GM21723 (cell line): ENCODE measurements around the gene DGKD.

Source experiments
- ATAC-seq: cut with Tn5 transposase; IDR thresholded peaks from one replicate; pipeline ENCODE4 v1.9.1; 2021; ENCODE audit warnings: mild to moderate bottlenecking, moderate library complexity; ENCODE audit not compliant: unreplicated experiment

Gene DGKD

GRCh38 chr2:233487748-233488345 lies 133.6 kb downstream of the DGKD start:
- no peak for ATAC-seq

GRCh38 chr2:233489143-233489542 lies 134.8 kb downstream of the DGKD start:
- no peak for ATAC-seq

DNA sequence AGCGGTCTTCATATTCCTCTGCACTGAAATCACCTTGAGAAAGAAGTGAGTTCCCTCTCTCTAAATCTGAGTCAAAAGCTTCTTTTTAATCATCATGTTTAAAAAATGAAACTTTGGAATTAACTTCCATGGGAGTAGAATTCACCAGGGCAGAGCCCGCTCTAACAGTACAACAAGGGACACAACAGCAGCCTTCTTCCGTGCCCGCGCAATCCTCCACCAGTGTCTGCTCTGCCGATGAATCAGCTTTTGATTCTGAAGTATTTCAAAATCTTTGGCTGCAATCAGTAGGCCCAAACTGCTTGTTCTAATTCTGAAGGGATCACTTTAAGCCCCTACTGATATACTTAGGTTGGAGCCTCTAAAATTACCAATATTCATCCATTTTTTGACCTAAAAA lies 135.4 kb downstream of the DGKD start:
- ATAC-seq: no peak

DNA sequence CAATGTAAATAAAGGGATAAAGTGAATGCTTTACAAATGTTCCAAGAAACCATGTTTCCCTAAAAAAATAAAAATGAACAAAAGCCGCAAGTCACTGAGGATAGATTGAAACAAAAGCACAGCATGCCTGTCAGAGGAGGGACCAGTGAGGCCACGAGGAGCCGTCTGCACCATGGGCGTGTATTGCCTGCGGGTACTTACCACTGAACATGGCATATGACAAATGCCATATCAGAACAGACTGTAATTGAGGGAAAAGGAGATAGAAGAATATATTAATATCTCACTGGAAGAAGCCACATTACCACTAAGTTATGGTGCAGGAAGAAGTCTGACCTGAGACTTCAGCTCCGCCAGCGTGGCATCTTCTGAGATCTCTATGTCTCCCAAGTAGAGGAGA lies 136.5 kb downstream of the DGKD start:
- no peak for ATAC-seq

- ATAC-seq: no peak
Measured at GRCh38 chr2:233491326-233491725, 137.0 kb downstream of the DGKD start.

GRCh38 chr2:233492078-233492477 lies 137.8 kb downstream of the DGKD start:
- no peak for ATAC-seq

DNA sequence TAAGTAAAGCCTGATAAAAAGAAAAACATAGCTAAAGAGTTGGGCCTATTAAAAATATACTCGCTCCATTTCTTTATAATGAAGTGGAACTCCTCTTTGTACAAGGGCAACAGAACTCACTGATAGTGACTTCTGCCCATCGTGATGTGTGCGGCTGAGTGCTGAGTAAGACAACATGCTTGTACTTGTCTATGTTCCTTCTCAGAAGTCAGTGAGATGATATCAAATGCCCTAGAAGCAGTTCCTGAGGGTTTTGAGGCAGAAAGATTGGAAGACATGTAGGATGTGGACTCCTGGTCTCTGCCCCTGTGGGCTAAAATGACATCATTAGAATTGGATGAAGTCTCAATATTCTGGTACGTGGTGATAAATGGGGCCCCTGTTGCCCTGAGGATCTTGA lies 138.5 kb downstream of the DGKD start:
- no peak for ATAC-seq

GRCh38 chr2:233495503-233496496 lies 141.5 kb downstream of the DGKD start:
- ATAC-seq: no peak

DNA sequence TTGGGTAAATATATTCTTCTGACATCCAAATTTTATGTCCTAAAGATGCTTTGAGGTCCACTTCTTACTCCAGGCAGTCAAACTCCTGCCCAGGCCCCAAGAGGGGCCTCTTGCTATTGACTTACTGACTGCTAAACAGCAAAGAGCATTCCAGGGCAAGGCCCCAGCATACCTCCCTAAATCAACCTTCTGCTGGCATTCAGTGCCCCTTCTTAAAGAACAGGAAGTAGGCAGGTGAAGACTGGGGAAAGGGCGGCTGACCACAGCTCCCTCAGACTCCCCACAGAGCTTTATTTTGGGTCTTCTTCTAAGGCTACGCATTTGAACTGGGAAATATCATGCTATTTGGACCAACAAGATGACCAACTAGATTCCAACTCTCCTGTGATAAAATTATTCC lies 143.4 kb downstream of the DGKD start:
- ATAC-seq: no peak

DNA sequence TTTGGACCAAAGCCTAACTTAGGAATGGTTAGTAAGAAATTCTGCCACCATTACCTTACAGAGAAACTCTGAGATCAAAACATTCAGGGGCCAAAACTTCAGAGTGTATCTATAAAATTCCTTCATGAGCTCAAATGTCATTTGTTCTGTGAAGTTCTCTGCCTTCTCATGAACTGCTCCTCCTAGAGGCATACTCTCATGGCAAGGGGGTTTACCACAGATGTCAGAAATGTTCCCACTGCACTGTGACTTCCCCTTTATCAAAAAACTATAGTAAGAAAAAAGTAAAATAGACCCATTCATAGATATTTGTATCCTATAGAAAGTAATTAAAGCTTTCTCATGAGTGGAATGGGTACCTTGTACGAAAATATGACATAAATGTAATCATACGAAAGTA lies 143.8 kb downstream of the DGKD start:
- no peak for ATAC-seq

DNA sequence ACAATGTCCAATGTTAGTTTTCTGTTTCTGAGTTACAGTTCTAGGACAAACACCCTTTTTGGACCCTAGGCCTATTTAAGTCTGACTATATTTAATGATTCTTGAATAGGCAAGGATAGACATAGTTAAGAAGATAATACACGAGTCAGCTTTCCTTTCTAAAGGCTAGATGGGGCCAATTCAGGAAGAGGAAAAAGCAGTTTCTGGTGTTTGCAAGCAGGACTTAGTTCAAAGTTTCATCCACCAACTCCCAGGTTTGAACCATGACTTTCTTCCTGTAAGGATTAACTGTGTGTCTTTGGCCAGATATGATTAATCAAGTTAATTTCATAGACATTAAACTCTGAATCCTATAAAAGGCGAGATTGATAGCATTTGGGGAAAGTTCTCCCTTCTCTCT lies 145.6 kb downstream of the DGKD start:
- no peak for ATAC-seq

GRCh38 chr2:233501198-233502076 lies 147.1 kb downstream of the DGKD start:
- peak; percentile 54 for ATAC-seq

- ATAC-seq: no peak
Measured at GRCh38 chr2:233503481-233503880, 149.2 kb downstream of the DGKD start.

- ATAC-seq: no peak
Measured at GRCh38 chr2:233503947-233504637, 149.8 kb downstream of the DGKD start.

- ATAC-seq: no peak
Measured at GRCh38 chr2:233513953-233514655, 159.8 kb downstream of the DGKD start.

- ATAC-seq: peak; percentile 94
Measured at GRCh38 chr2:233519787-233520611, 165.7 kb downstream of the DGKD start.
